ENCODE results near the gene BTRC.

The BTRC gene

DNA sequence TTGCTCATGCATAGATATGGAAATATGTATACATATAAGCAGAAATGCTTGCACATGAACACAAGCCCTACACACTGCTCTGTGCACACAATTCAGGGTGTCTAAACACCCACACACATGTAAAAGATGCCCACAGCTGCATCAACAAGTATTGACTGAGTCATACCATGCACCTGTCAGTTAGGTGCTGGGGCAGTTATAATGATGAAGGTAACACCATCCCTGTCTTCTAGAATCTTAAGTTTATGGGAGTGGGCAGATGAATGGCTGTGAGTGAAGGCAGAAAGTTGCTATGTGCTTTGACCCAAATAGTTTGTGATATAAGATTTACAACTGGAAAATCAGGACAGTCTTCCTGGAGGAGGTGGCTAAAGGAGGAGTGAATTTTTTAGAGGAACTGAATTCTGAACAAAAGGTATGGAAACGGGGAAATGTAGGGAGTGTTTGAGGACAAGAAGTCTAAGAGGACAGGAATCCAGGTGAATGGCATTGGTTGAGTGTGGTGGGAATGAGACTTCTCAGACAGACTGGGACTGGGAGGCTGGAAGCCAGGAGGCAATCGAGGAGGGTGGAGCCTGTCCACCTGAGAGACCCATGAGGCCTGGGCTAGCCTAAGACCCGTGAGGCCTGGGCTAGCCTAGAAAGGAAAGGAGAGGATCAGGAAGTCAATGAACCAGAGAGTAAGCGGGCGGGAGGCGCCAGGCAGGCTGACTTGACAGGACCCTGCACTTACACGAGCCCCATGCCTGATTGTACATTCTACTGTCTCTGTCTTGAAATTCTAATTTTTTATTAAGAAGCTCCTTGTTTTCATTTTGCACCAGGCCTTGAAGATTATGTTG is 213.4 kb downstream of the BTRC start:
- DNase-seq (ENCODE audit: low read depth in 2 of 2) = no peak

- DNase-seq (ENCODE audit: low read depth in 2 of 2) = no peak
These were observed 214.2 kb downstream of the BTRC start for GRCh38 chr10:101568054-101568745.

GRCh38 chr10:101569323-101569621 is 215.3 kb downstream of the BTRC start:
- DNase-seq (ENCODE audit: low read depth in 2 of 2) = no peak

- peak; percentile 62 to 67 for DNase-seq (ENCODE audit: low read depth in 2 of 2)
These were observed 215.9 kb downstream of the BTRC start for GRCh38 chr10:101569622-101570427.

DNA sequence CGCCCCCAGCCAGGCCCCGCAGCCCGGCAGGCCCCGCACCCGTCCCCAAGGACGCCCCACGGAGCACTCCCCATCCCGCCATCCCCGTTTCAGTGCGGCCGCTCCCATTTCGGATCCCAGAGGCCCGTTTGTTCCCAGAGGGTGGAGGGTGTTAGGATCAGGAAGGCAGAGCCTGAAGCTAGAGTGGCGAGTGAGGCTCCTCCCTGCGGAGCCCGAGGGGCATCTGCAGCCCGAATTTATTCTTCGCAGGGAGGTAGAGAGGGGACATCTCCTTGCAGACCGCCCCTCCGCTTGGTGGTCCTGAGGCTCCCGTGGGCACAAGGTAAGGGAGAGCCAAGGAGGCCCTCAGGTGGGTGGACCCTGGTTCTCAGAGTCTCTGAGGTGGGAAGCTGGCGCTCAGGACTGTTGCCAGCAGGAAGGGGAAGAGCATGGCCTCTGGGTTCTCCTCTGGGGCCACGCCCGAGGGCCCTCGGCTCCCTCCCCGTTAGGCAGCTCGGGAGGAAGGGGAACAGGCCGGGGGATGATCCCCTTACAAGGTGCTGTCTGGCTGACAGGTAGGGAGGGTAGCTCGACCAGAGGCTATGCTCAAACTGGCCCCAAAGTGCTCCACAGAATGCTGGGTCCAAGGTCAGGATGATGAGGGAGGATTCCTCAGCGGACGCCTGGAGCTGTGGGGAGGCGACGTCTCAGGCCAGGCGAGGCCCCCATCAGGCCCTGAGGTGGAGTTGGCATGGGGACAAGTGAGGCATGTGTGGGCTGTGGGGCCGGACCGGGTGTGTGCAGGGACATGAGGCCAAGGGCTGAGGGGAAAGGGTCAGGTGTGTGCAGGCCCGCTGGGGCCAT is 216.7 kb downstream of the BTRC start:
- no peak for DNase-seq (ENCODE audit: low read depth in 2 of 2)

GRCh38 chr10:101571271-101571925 is 217.4 kb downstream of the BTRC start:
- DNase-seq (ENCODE audit: low read depth in 2 of 2) = no peak

DNA sequence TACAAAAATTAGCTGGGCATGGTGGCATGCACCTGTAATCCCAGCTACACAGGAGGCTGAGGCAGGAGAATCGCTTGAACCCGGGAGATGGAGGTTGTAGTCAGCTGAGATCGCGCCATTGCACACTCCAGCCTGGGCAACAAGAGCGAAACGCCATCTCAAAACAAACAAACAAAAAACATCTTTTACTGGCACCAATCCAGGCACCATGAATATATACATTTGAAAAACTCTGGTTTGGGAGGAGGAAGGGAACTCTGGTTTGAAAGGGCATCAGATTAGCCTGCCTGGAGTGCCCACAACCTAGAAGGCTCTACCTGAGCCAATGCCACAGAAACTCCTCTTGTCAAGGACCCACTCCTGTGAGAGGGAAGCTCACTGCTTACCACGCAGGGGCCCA is 218.2 kb downstream of the BTRC start:
- DNase-seq (ENCODE audit: low read depth in 2 of 2) = no peak

GRCh38 chr10:101572785-101573184 is 218.8 kb downstream of the BTRC start:
- no peak for DNase-seq (ENCODE audit: low read depth in 2 of 2)

DNA sequence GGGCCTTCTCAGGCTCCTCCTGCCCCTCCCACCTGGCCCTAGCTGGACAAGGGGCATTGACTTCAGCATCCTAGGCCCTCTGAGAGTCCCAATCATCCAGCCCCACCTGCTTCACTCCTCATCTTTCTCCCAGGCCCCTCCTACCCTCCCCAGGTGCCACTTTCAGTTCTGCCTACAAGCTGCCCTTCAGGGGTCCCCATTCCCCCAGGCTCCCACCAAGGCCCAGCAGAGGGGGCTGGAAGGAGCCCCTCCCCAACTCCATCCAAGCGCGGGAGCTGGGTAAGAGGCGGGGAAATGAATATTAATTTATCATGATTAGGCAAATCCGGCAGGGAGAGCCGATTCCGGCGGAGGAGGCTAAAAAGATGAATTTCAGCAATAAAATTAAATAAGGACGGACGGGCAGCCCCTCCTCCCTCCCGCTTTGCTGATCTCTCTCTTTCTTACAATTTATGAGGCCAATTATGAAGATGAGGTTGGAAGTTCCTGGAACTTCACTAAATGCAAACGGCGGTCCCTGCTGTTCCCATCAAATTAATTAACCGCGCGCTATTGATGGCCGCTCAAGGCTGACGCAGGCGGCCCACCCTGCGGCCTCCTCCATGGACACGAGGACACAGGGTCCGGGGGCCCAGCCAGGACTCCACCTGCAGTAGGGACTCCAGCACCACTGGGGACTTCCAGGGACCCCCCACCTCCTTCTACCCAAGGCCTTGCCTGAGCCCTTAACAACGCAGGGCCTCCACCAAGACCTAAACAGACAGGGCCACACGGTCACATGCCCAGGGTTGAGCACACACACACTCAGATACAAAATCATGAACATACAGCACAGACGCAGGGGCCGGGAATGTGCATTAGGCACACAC is 220.2 kb downstream of the BTRC start:
- no peak for DNase-seq (ENCODE audit: low read depth in 2 of 2)

DNA sequence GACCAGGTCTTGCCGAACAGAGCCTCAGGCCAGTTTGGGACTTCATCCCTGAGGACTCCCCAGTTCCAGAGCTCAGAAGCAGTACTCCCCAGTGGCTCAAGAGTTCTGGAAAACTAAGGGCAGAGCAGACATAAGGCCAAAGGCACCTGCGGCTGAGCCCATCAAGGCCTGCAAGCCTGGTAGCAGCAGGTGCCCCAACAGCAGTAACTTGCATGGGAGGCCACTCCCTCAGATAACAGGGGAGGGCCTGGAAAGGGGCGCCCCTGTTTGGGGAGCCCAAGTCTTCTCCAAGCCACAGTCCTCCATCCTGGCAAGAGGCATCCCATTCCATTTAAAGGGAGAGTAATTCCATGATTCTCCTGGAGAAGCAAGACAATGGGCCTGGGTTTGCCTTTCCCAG is 221.1 kb downstream of the BTRC start:
- no peak for DNase-seq (ENCODE audit: low read depth in 2 of 2)

DNA sequence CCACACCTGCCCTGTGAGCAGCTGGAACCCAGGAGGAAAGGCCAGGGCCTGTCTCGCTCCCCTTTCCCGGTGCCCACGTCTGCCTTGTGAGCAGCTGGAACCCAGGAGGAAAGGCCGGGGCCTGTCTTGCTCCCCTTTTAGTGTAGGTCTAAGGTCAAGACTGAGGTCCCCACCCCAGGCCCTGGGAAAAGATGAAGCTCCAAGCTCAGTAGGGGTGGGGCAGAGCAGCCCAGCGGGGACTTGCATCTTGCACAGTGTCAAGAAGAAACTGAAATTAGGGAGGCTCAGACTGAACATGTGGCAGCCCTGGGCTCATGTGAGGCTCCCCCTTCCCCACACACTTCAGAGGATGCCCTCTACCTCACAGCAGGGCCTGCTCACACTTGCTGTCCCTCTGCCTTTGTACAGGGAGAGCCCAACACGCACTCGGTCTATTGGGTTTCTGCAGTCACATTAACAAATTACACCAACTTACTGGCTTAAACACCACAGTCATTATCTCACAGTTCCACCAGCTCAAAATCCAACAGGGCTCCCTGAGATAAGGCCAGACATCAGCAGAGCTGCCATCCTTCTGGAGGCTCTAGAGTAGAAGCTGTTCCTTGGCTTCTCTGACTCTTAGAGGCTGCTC is 221.7 kb downstream of the BTRC start:
- DNase-seq (ENCODE audit: low read depth in 2 of 2) = no peak

GRCh38 chr10:101576211-101576863 is 222.4 kb downstream of the BTRC start:
- no peak for DNase-seq (ENCODE audit: low read depth in 2 of 2)

- no peak for DNase-seq (ENCODE audit: low read depth in 2 of 2)
These were observed 223.3 kb downstream of the BTRC start for GRCh38 chr10:101577121-101577871.

DNA sequence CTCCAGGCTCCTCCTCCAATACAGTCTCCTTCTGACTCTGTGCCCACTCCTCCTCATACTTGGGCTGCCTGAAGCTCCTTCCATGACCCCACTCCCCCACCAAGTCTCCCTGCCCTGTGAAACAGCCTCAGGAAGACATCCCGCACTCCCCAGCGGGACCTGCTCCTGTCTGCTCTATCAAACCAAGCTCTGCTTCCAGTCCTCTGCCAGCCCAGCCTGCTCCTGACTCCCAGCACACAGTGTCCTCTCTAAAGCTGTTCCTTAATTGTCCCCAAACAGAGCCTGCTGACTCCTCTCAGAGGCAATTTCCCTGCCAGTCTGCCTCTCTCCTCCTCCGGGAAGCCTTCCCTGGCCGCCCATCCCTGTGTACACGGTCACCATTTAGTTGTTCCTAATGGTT is 224.2 kb downstream of the BTRC start:
- no peak for DNase-seq (ENCODE audit: low read depth in 2 of 2)

GRCh38 chr10:101578803-101579515 is 225.0 kb downstream of the BTRC start:
- DNase-seq (ENCODE audit: low read depth in 2 of 2) = no peak

DNA sequence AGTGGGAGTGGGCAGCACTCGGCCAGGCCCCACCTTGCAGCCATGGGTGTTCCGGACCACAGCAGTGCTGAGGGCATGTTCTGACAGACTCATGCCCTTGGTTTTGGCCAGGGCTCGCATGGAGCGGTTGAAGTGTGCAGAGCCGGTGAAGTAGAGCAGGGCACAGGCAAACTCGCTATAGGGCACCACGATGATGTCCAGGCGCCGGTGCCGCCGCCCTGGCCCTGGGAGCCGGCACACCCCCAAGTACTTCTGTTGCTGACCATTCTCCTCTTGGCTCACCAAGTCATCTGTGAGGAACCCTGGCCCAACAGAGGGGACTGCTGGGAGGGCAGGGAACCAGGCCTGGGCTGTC is 225.5 kb downstream of the BTRC start:
- no peak for DNase-seq (ENCODE audit: low read depth in 2 of 2)

- DNase-seq (ENCODE audit: low read depth in 2 of 2) = no peak
These were observed 226.8 kb downstream of the BTRC start for GRCh38 chr10:101580486-101581399.

All from stimulated activated CD8-positive, alpha-beta memory T cell treated with anti-CD3 and anti-CD28 coated beads, Interleukin-2, amount 100 ng/mL, for 1 hour (primary cell).